Stimulated activated CD4-positive, alpha-beta T cell treated with anti-CD3 and anti-CD28 coated beads, Interleukin-15, amount 100 ng/mL, for 1 hour (primary cell): ENCODE data around the gene NUDT16.

Experiments used
- DNase-seq, 2 donors: peaks; one replicate each; pipeline ENCODE4 v3.0.0-alpha.2; 2020; ENCODE audit warnings: low read depth in 1 of 2, low spot score in 1 of 2

Gene NUDT16

DNA sequence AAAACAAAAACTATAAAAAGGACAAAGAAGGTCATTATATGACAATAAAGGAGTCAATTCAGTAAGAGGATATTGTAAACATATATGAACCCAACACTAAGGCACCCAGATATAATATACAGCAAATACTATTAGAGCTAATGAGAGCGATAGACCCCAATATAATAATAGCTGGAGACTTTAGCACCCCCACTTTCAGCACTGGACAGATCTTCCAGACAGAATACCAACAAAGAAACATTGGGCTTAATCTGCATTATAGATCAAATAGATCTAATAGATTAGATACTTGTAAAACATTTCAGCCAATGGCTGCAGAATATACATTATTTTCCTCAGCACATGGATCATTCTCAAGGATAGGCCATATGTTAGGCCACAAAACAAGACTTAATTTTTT is 53.4 kb downstream of the NUDT16 start:
- DNase-seq = no peak
